HepG2 (cell line): ENCODE measurements around the gene AKTIP. TPM values are rescaled to one million over a fixed set of nuclear protein-coding genes. Genes with fewer than 3 reads are reported as not detected.

Experiments
- ATF1 ChIP-seq: IDR thresholded peaks from 2 replicates; pipeline ENCODE4 v1.6.1; 2016; ENCODE audit warnings: mild to moderate bottlenecking, control low read depth
- BHLHE40 ChIP-seq: IDR thresholded peaks from 2 replicates; pipeline ENCODE4 v1.6.1; 2011; ENCODE audit warnings: low read length, improper control_type of control experiment
- EHMT2 ChIP-seq: fragments of 200-600 bp; sonication (generic); IDR thresholded peaks from 2 replicates; pipeline ENCODE4 v1.7.0; 2017; ENCODE audit warnings: antibody characterized with exemption, low read depth, low read length, borderline replicate concordance
- EZH2 ChIP-seq: conservative IDR thresholded peaks from 2 replicates; pipeline ENCODE4 v1.6.1; 2012; ENCODE audit warnings: mild to moderate bottlenecking, low read depth, low read length, moderate library complexity
- FLYWCH1 ChIP-seq: sonication (generic); formaldehyde crosslinking; IDR thresholded peaks from 2 replicates; pipeline ENCODE4 v1.8.1; 2023; ENCODE audit warnings: mild to moderate bottlenecking, missing genetic modification reagents
- FOSL2 ChIP-seq: sonication (generic); formaldehyde crosslinking; IDR thresholded peaks from 2 replicates; pipeline ENCODE4 v1.4.0; 2020; ENCODE audit warnings: missing genetic modification reagents
- HOXA5 ChIP-seq: sonication (generic); formaldehyde crosslinking; IDR thresholded peaks from 2 replicates; pipeline ENCODE4 v1.4.0; 2020; ENCODE audit warnings: missing genetic modification reagents
- IRF2 ChIP-seq: IDR thresholded peaks from 2 replicates; pipeline ENCODE4 v1.6.1; 2018; ENCODE audit warnings: missing genetic modification reagents, missing compliant biosample characterization
- IRX3 ChIP-seq: sonication (generic); formaldehyde crosslinking; IDR thresholded peaks from 2 replicates; pipeline ENCODE4 v1.8.1; 2023; ENCODE audit warnings: mild to moderate bottlenecking, low read depth, missing genetic modification reagents, borderline replicate concordance
- KDM4B ChIP-seq: sonication (generic); formaldehyde crosslinking; IDR thresholded peaks from 2 replicates; pipeline ENCODE4 v1.4.0; 2020; ENCODE audit warnings: missing genetic modification reagents
- MBD4 ChIP-seq: IDR thresholded peaks from 2 replicates; pipeline ENCODE4 v1.6.1; 2012; ENCODE audit warnings: low read length, inconsistent platforms, borderline replicate concordance
- NCOR1 ChIP-seq: fragments of 200-600 bp; sonication (generic); IDR thresholded peaks from 2 replicates; pipeline ENCODE4 v1.7.0; 2017; ENCODE audit warnings: antibody characterized with exemption, low read length, borderline replicate concordance
- NR1H2 ChIP-seq: sonication (generic); formaldehyde crosslinking; IDR thresholded peaks from 2 replicates; pipeline ENCODE4 v1.8.1; 2022; ENCODE audit warnings: low read depth, missing genetic modification reagents, borderline replicate concordance
- PAF1 ChIP-seq: IDR thresholded peaks from 2 replicates; pipeline ENCODE4 v1.6.1; 2016; ENCODE audit warnings: missing genetic modification reagents, missing compliant biosample characterization
- SMYD3 ChIP-seq: sonication (generic); formaldehyde crosslinking; IDR thresholded peaks from 2 replicates; pipeline ENCODE4 v1.8.1; 2023; ENCODE audit warnings: mild to moderate bottlenecking, missing genetic modification reagents
- SRSF4 ChIP-seq: fragments of 200-400 bp; formaldehyde crosslinking; IDR thresholded peaks from one replicate; pipeline ENCODE4 v1.6.1; 2018; ENCODE audit warnings: mild to moderate bottlenecking, low read depth, low read length, moderate library complexity; ENCODE audit not compliant: poor library complexity, severe bottlenecking
- ZFYVE20 ChIP-seq: sonication (generic); formaldehyde crosslinking; IDR thresholded peaks from 2 replicates; pipeline ENCODE4 v1.8.0; 2023; ENCODE audit warnings: low read depth, mild to moderate bottlenecking, moderate library complexity, missing genetic modification reagents, borderline replicate concordance
- ZNF12 ChIP-seq: sonication (generic); formaldehyde crosslinking; IDR thresholded peaks from 2 replicates; pipeline ENCODE4 v1.5.0; 2020; ENCODE audit warnings: missing genetic modification reagents
- ZNF180 ChIP-seq: sonication (generic); formaldehyde crosslinking; IDR thresholded peaks from 2 replicates; pipeline ENCODE4 v1.4.0; 2020; ENCODE audit warnings: low read depth, missing genetic modification reagents, borderline replicate concordance
- ZNF264 ChIP-seq: sonication (generic); formaldehyde crosslinking; IDR thresholded peaks from 2 replicates; pipeline ENCODE4 v1.4.0; 2020; ENCODE audit warnings: missing genetic modification reagents
- ZNF615 ChIP-seq: sonication (generic); formaldehyde crosslinking; IDR thresholded peaks from 2 replicates; pipeline ENCODE4 v1.5.0; 2020; ENCODE audit warnings: mild to moderate bottlenecking, missing genetic modification reagents, borderline replicate concordance
- ZNF775 ChIP-seq: sonication (generic); formaldehyde crosslinking; IDR thresholded peaks from 2 replicates; pipeline ENCODE4 v1.4.0; 2020; ENCODE audit warnings: missing genetic modification reagents, mild to moderate bottlenecking, moderate library complexity, borderline replicate concordance
- polyA plus RNA-seq, 8 experiments: library from polyadenylated mRNA; depleted of rRNA in 3 of 8; stranded (reverse) in 7 of 8; unstranded in 1 of 8; fragments of >200 nt; fragmentation: Illumina TruSeq in 4 of 8; extraction: Trizol in 4 of 8; gene quantifications; 2 replicates each; pipeline versions ENCODE4 v1.2.1 to v1.2.3, GENCODE V29; 2011 to 2016; ENCODE audit warnings: low read depth in 4 of 8, missing spikeins in 1 of 8, mixed read lengths in 1 of 8; ENCODE audit not compliant: insufficient read depth in 1 of 8
- total RNA-seq, 5 experiments: library from RNA; depleted of rRNA; stranded (reverse); fragments of >200 nt; fragmentation: Illumina TruSeq; extraction: Trizol; gene quantifications; 2 replicates each; pipeline ENCODE4 v1.2.3, GENCODE V29; 2016; ENCODE audit warnings: low read depth in 1 of 5
- TF ChIP-seq, protein P1 (sequence below): IDR thresholded peaks from 2 replicates; pipeline ENCODE4 v1.6.1; 2016; ENCODE audit warnings: missing biosample characterization, missing genetic modification reagents, low read depth
- TF ChIP-seq, protein P2 (sequence below): sonication (generic); formaldehyde crosslinking; IDR thresholded peaks from 2 replicates; pipeline ENCODE4 v1.5.0; 2020; ENCODE audit warnings: mild to moderate bottlenecking, missing genetic modification reagents, borderline replicate concordance
- TF ChIP-seq, protein P3 (sequence below): IDR thresholded peaks from 2 replicates; pipeline ENCODE4 v1.6.1; 2016; ENCODE audit warnings: missing genetic modification reagents, missing compliant biosample characterization

Gene AKTIP
- total and polyA plus RNA-seq, 2 of the 13 experiments (the other 11 are each of a cell fraction or from before 2014, with no cell fraction given) = 28.8 to 49.0 TPM

DNA sequence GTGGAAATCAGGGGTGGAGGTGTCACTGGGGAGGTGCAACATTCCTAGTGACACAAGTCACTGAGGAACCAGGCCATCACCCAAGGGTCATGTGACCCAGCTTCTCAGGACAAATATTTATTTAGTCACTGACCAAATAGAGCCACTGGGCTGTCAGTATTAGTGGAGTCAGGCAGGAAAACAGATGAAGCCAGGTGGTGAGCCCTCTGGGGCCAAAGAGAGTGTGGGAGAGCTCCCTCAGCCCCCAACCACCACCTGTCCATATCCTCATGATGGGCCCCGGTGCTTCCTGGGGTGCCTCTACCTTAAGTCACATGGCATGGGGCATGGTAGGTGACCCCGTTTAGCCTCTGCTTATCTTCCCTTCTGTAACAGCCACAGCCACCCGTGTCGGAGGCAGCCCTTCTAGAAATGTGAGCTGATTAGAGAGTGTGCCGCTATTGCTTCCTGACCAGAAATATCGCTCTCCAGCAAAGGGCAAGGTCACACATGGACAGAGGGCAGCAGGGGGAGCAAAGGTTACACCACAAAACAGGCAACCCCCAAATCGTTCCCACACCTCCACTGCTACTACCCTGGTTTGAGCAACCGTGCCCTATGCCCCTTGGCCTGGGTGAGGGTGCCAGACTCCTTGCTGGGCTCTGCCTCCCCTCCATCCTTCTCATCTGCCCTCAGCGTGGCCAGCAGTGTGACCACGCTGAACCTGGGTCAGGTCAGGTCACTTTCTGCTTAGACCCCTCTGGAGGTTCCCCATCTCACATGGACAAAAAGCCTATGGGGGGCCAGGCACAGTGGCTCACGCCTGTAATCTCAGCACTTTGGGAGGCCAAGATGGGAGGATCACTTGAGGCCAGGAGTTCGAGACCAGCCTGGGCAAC is 8.6 kb upstream of the AKTIP start (continued):
- TF ChIP-seq, protein P1, sequence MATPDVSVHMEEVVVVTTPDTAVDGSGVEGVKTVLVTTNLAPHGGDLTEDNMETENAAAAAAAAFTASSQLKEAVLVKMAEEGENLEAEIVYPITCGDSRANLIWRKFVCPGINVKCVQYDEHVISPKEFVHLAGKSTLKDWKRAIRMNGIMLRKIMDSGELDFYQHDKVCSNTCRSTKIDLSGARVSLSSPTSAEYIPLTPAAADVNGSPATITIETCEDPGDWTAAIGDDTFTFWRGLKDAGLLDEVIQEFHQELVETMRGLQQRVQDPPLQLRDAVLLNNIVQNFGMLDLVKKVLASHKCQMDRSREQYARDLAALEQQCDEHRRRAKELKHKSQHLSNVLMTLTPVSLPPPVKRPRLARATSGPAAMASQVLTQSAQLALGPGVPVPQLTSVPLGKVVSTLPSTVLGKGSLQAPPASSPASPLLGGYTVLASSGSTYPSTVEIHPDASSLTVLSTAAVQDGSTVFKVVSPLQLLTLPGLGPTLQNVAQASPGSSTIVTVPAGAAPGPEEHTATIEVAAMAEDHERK = no peak
- TF ChIP-seq ZFYVE20 (CRISPR knock-in tag) = no peak
- no peak for TF ChIP-seq MBD4
- no peak for TF ChIP-seq EZH2
- no peak for TF ChIP-seq SMYD3
- TF ChIP-seq HOXA5 (CRISPR knock-in tag) = no peak; the same call in 1 of the 2 replicates
- 0 out of 2 replicates have a peak, but pooled peaks have one; percentile 5 for TF ChIP-seq EHMT2
- no peak for TF ChIP-seq ZNF180 (CRISPR knock-in tag)
- no peak for TF ChIP-seq ZNF775 (CRISPR knock-in tag)
- TF ChIP-seq SRSF4 = no peak
- TF ChIP-seq, protein P2, sequence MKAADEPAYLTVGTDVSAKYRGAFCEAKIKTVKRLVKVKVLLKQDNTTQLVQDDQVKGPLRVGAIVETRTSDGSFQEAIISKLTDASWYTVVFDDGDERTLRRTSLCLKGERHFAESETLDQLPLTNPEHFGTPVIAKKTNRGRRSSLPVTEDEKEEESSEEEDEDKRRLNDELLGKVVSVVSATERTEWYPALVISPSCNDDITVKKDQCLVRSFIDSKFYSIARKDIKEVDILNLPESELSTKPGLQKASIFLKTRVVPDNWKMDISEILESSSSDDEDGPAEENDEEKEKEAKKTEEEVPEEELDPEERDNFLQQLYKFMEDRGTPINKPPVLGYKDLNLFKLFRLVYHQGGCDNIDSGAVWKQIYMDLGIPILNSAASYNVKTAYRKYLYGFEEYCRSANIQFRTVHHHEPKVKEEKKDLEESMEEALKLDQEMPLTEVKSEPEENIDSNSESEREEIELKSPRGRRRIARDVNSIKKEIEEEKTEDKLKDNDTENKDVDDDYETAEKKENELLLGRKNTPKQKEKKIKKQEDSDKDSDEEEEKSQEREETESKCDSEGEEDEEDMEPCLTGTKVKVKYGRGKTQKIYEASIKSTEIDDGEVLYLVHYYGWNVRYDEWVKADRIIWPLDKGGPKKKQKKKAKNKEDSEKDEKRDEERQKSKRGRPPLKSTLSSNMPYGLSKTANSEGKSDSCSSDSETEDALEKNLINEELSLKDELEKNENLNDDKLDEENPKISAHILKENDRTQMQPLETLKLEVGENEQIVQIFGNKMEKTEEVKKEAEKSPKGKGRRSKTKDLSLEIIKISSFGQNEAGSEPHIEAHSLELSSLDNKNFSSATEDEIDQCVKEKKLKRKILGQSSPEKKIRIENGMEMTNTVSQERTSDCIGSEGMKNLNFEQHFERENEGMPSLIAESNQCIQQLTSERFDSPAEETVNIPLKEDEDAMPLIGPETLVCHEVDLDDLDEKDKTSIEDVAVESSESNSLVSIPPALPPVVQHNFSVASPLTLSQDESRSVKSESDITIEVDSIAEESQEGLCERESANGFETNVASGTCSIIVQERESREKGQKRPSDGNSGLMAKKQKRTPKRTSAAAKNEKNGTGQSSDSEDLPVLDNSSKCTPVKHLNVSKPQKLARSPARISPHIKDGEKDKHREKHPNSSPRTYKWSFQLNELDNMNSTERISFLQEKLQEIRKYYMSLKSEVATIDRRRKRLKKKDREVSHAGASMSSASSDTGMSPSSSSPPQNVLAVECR (CRISPR knock-in tag) = peak; percentile 70; the same call in 1 of the 2 replicates
- TF ChIP-seq KDM4B = no peak
- peak; percentile 42; the same call in 1 of the 2 replicates for TF ChIP-seq ZNF12
- no peak for TF ChIP-seq ATF1 (CRISPR knock-in tag)
- TF ChIP-seq FOSL2 = peak; percentile 94
- peak; percentile 73 for TF ChIP-seq NCOR1
- peak; percentile 67 for TF ChIP-seq IRF2 (CRISPR knock-in tag)
- no peak for TF ChIP-seq PAF1 (CRISPR knock-in tag)
- peak; percentile 27; the same call in 1 of the 2 replicates for TF ChIP-seq ZNF615 (CRISPR knock-in tag)
- TF ChIP-seq FLYWCH1 (CRISPR knock-in tag) = 0 out of 2 replicates have a peak, but pooled peaks have one; percentile 80
- TF ChIP-seq NR1H2 = no peak
- TF ChIP-seq, protein P3, sequence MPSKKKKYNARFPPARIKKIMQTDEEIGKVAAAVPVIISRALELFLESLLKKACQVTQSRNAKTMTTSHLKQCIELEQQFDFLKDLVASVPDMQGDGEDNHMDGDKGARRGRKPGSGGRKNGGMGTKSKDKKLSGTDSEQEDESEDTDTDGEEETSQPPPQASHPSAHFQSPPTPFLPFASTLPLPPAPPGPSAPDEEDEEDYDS (CRISPR knock-in tag) = peak; percentile 59
- TF ChIP-seq IRX3 (CRISPR knock-in tag) = no peak
- TF ChIP-seq BHLHE40 = peak; percentile 91
- TF ChIP-seq ZNF264 = peak; percentile 70; the same call in 1 of the 2 replicates
